GM19463 (cell line): ENCODE data around the gene MYBPC3.
"Not testable (repeated sequence)": the region's sequence is repeated elsewhere in the genome, so short reads cannot be mapped to it uniquely, and the experiment has no call there.

Source experiments
- ATAC-seq: cut with Tn5 transposase; IDR thresholded peaks from one replicate; pipeline ENCODE4 v1.9.1; 2021; ENCODE audit warnings: mild to moderate bottlenecking, moderate library complexity; ENCODE audit not compliant: unreplicated experiment

MYBPC3 gene

GRCh38 chr11:47340980-47341775, 11.3 kb downstream of the MYBPC3 start:
- no peak for ATAC-seq

- no peak for ATAC-seq
These were observed 12.5 kb downstream of the MYBPC3 start for GRCh38 chr11:47340010-47340409.

- ATAC-seq, result no peak
These were observed 13.9 kb downstream of the MYBPC3 start for GRCh38 chr11:47338396-47339241.

- ATAC-seq, result no peak
These were observed 15.1 kb downstream of the MYBPC3 start for GRCh38 chr11:47337229-47337924.

GRCh38 chr11:47336595-47336994, 15.9 kb downstream of the MYBPC3 start:
- no peak for ATAC-seq

GRCh38 chr11:47335733-47336132, 16.8 kb downstream of the MYBPC3 start:
- ATAC-seq, result no peak

GRCh38 chr11:47334699-47335411, 17.6 kb downstream of the MYBPC3 start:
- not testable (repeated sequence) for ATAC-seq

GRCh38 chr11:47333886-47334443, 18.5 kb downstream of the MYBPC3 start:
- ATAC-seq, result no peak

- ATAC-seq, result no peak
These were observed 19.0 kb downstream of the MYBPC3 start for GRCh38 chr11:47333526-47333845.

- no peak for ATAC-seq
These were observed 19.5 kb downstream of the MYBPC3 start for GRCh38 chr11:47332791-47333525.

GRCh38 chr11:47332303-47332711, 20.2 kb downstream of the MYBPC3 start:
- ATAC-seq, result no peak

GRCh38 chr11:47331454-47332302, 20.8 kb downstream of the MYBPC3 start:
- no peak for ATAC-seq

- no peak for ATAC-seq
These were observed 22.2 kb downstream of the MYBPC3 start for GRCh38 chr11:47329987-47330931.

- ATAC-seq, result no peak
These were observed 23.0 kb downstream of the MYBPC3 start for GRCh38 chr11:47329431-47329986.

GRCh38 chr11:47328449-47329390, 23.8 kb downstream of the MYBPC3 start:
- peak; percentile 92 for ATAC-seq

- no peak for ATAC-seq
These were observed 24.6 kb downstream of the MYBPC3 start for GRCh38 chr11:47327949-47328348.
